Measurements from ENCODE around the gene MICA. TPM values are rescaled to one million over a fixed set of nuclear protein-coding genes. Genes with fewer than 3 reads are reported as not detected.

Gene MICA
- total RNA-seq (1 to 10 TPM; 2.7 to 5.7 (median 4.2) TPM), polyA plus RNA-seq (1 to 10 TPM; 4.1 to 5.7 (median 5.0) TPM)
- long read RNA-seq, donor 1 = 0 reads
- long read RNA-seq, donor 2, partial matches to known transcripts = 1 of 7 reads
- long read RNA-seq, donor 2, other reads (novel, unspliced or antisense) = 1 of 7 reads

DNA sequence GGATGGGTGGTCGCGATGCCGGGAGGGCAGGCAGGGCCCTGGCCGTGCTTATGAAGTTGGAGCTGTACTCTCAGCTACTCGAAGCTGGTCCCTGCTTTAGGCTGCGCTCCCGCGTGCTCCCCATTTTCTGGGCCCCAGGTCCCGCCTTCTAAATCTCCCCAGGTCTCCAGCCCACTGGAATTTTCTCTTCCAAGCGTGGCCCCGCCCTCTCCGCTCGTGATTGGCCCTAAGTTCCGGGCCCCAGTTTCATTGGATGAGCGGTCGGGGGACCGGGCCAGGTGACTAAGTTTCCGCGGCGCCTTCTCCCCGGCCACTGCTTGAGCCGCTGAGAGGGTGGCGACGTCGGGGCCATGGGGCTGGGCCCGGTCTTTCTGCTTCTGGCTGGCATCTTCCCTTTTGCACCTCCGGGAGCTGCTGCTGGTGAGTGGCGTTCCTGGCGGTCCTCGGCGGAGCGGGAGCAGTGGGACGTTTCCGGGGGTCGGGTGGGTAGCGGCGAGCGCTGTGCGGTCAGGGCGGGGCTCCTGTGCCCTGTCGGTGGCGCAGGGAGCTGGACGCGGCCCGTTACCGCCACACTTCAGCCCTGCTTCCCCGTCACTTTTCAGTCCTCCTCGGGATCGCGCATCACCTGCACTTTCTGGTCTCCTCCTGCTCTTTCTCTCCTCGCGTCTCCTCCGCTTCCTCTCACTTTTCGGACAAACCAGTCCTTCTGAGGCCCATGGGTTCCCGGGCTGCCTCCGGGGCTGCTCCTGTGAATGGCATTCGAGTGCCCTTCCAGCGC, at the start of gene MICA:
TSS of gene MICA (plus strand) at position 313 of the 778 bp plus-strand sequence. CDS start at position 351, 38 bp downstream.
- Histone ChIP-seq H3K27ac (peak within 1 kb of the TSS; percentile 85), H3K27me3 (ENCODE audit: insufficient read depth in 3 of 3, low read length in 2 of 3) (no peaks in the 10 kb centered on the region), H3K4me1 (peaks cover 28% of the 10 kb centered on the region), H3K4me3 (peak within 1 kb of the TSS; percentile 75), H3K9me3 (no peaks in the 10 kb centered on the region), H3K36me3 (ENCODE audit: insufficient read depth in 1 of 2, low read depth in 1 of 2) (no peaks in the 10 kb centered on the region)
- peak; percentile 90 to 92 for DNase-seq
- peak; percentile 82 to 85 (median 84) for ATAC-seq
- intact Hi-C loops (cut with DNase I) = no loop called here
- no peak for TF ChIP-seq CTCF (IDR thresholded peaks at IDR 0.05)
- 0 to 1% (median 0%) methylated on average over 52 to 58 of the region's 58 CpGs for WGBS, 3 donors

- intact Hi-C loops (cut with DNase I) = no loop called here
- Histone ChIP-seq H3K27me3 (ENCODE audit: insufficient read depth in 3 of 3, low read length in 2 of 3) (peaks cover 0 to 7% (median 5%) of the 10 kb centered on the region in 3 donors), H3K9me3 (no peaks in the 10 kb centered on the region), H3K4me3 (peak overlapping the region; percentile 67), H3K4me1 (no peaks in the 10 kb centered on the region), H3K36me3 (ENCODE audit: insufficient read depth in 1 of 2, low read depth in 1 of 2) (peaks cover 0 to 3% of the 10 kb centered on the region in 2 donors), H3K27ac (no peak overlapping the region)
- DNase-seq = no peak
- 55 to 64% (median 57%) methylated on average over 10 to 11 of the region's 11 CpGs for WGBS, 3 donors
- TF ChIP-seq CTCF (IDR thresholded peaks at IDR 0.05) = no peak
- ATAC-seq = no peak
Measured at GRCh38 chr6:31354158-31354863, 49.1 kb upstream of the MICA start.

- no peak for TF ChIP-seq CTCF (IDR thresholded peaks at IDR 0.05)
- Histone ChIP-seq H3K4me3 (peak overlapping the region; percentile 67), H3K27me3 (ENCODE audit: insufficient read depth in 3 of 3, low read length in 2 of 3) (peaks cover 0 to 12% (median 7%) of the 10 kb centered on the region in 3 donors), H3K9me3 (no peaks in the 10 kb centered on the region), H3K27ac (no peak overlapping the region), H3K4me1 (no peaks in the 10 kb centered on the region), H3K36me3 (ENCODE audit: insufficient read depth in 1 of 2, low read depth in 1 of 2) (peaks cover 0 to 3% of the 10 kb centered on the region in 2 donors)
- intact Hi-C loops (cut with DNase I) = no loop called here
- DNase-seq = no peak
- WGBS, 3 donors = 60 to 67% (median 64%) methylated on average over 11 of the region's 11 CpGs
- no peak for ATAC-seq
Measured at GRCh38 chr6:31354864-31355582, 48.4 kb upstream of the MICA start.

GRCh38 chr6:31355583-31355948, 47.8 kb upstream of the MICA start:
- intact Hi-C loops (cut with DNase I) = no loop called here
- Histone ChIP-seq H3K9me3 (no peaks in the 10 kb centered on the region), H3K27me3 (ENCODE audit: insufficient read depth in 3 of 3, low read length in 2 of 3) (peaks cover 0 to 16% (median 7%) of the 10 kb centered on the region in 3 donors), H3K4me1 (no peaks in the 10 kb centered on the region), H3K4me3 (peak overlapping the region; percentile 67), H3K27ac (no peak overlapping the region), H3K36me3 (ENCODE audit: insufficient read depth in 1 of 2, low read depth in 1 of 2) (peaks cover 0 to 3% of the 10 kb centered on the region in 2 donors)
- ATAC-seq (no peak), DNase-seq (no peak)
- TF ChIP-seq CTCF (IDR thresholded peaks at IDR 0.05) = no peak
- 67 to 79% (median 69%) methylated on average over 5 of the region's 5 CpGs for WGBS, 3 donors

All from psoas muscle (tissue), 8 donors.